Aorta (tissue), 5 donors: ENCODE measurements around the gene BAIAP3. TPM values are rescaled to one million over a fixed set of nuclear protein-coding genes. Genes with fewer than 3 reads are reported as not detected.
"Not testable (repeated sequence)": the region's sequence is repeated elsewhere in the genome, so short reads cannot be mapped to it uniquely, and the experiment has no call there.

Experiments
- ATAC-seq: fragments of 200-7000 bp; cut with Tn5 transposase; one replicate; pipeline ENCODE4 v1.9.1; 2022; ENCODE audit warnings: moderate library complexity; ENCODE audit not compliant: low FRiP score
- DNase-seq, 2 donors: peaks; one replicate each; pipeline ENCODE4 v3.0.0-alpha.2; 2020
- H3K27ac ChIP-seq, 2 donors: one replicate each; pipeline ENCODE4 v1.5.1; 2013; ENCODE audit warnings: low read length in 2 of 2, mild to moderate bottlenecking in 2 of 2, moderate library complexity in 2 of 2, control low read depth in 1 of 2, inconsistent platforms in 1 of 2, low read depth in 1 of 2
- H3K27me3 ChIP-seq, 2 donors: one replicate each; pipeline ENCODE4 v1.6.1; 2013; ENCODE audit warnings: control low read depth in 1 of 2, low read length in 1 of 2, mild to moderate bottlenecking in 1 of 2, moderate library complexity in 1 of 2; ENCODE audit not compliant: insufficient read depth in 2 of 2, control insufficient read depth in 1 of 2
- H3K36me3 ChIP-seq, 2 donors: one replicate each; pipeline ENCODE4 v1.6.1; 2013; ENCODE audit warnings: control low read depth in 1 of 2, low read length in 1 of 2, mild to moderate bottlenecking in 1 of 2; ENCODE audit not compliant: insufficient read depth in 2 of 2, control insufficient read depth in 1 of 2
- H3K4me1 ChIP-seq, 2 donors: one replicate each; pipeline ENCODE4 v1.6.1; 2013; ENCODE audit warnings: low read length in 2 of 2, control low read depth in 1 of 2, mild to moderate bottlenecking in 1 of 2, moderate library complexity in 1 of 2; ENCODE audit not compliant: insufficient read depth in 2 of 2, control insufficient read depth in 1 of 2
- H3K4me3 ChIP-seq, 2 donors: one replicate each; pipeline ENCODE4 v1.5.1; 2013; ENCODE audit warnings: low read length in 2 of 2, control low read depth in 1 of 2, mild to moderate bottlenecking in 1 of 2
- H3K9me3 ChIP-seq: one replicate; pipeline ENCODE4 v1.6.1; 2013; ENCODE audit warnings: mild to moderate bottlenecking, low read length; ENCODE audit not compliant: control insufficient read depth
- WGBS, 2 donors: extraction: QIAGEN DNeasy Blood & Tissue Kit; methylation state at CpG; one replicate each; pipeline ENCODE4 v1.1.7; 2013; 5-methylcytosine and 5-hydroxymethylcytosine counted together
- intact Hi-C, 2 donors: fragments of 100-400 bp; cut with DNase I; formaldehyde crosslinking; loops; one replicate each; pipeline versions ENCODE4 v1.14.2 to v1.15.0; 2022
- polyA plus RNA-seq, 2 donors: library from polyadenylated mRNA; stranded (reverse); fragments of 200-250 nt; gene quantifications; one replicate each; pipeline ENCODE4 v1.2.3, GENCODE V29; 2013
- total RNA-seq, 2 donors: library from RNA; stranded (reverse); fragmentation: NEBNext Ultra II Directional; extraction: Animal tissue kit (Norgen Biotek cat#: 25700); gene quantifications; one replicate each; pipeline ENCODE4 v1.2.1, GENCODE V29; 2021
- donor health status: healthy with polysubstance abuse.
- donor health status: Bipolar disorder and iron deficiency.
- donor health status: DM: no; HTN: no; CAD: no.
- donor health status: DM: no; HTN: no; CAD: no.
- donor health status: DM: yes; HTN: yes; CAD: no.

Gene BAIAP3
- total and polyA plus RNA-seq, 4 donors = 1.1 to 3.1 (median 1.9) TPM

- DNase-seq (no peak), ATAC-seq (no peak)
- Histone ChIP-seq H3K4me1 (no peaks in the 10 kb centered on the region), H3K9me3 (no peaks in the 10 kb centered on the region), H3K4me3 (no peak overlapping the region), H3K36me3 (no peaks in the 10 kb centered on the region), H3K27me3 (no peaks in the 10 kb centered on the region), H3K27ac (no peak overlapping the region)
- 0 to 4% methylated on average over 17 of the region's 17 CpGs for WGBS, 2 donors
- intact Hi-C loops = no loop called here
Observed at GRCh38 chr16:1289477-1289866, 44.0 kb upstream of the BAIAP3 start.

GRCh38 chr16:1290063-1290501 lies 43.4 kb upstream of the BAIAP3 start:
- intact Hi-C loops = no loop called here
- no peaks in the 10 kb centered on the region for H3K27me3 ChIP-seq
- no peaks in the 10 kb centered on the region for H3K36me3 ChIP-seq
- ATAC-seq (no peak), DNase-seq (no peak)
- H3K4me3 ChIP-seq = no peak overlapping the region
- WGBS, 2 donors = 6 to 10% methylated on average over 19 to 22 of the region's 22 CpGs
- no peak overlapping the region for H3K27ac ChIP-seq
- H3K9me3 ChIP-seq = no peaks in the 10 kb centered on the region
- H3K4me1 ChIP-seq = no peaks in the 10 kb centered on the region

GRCh38 chr16:1290860-1291575 lies 42.4 kb upstream of the BAIAP3 start:
- 51 to 54% methylated on average over 29 of the region's 29 CpGs for WGBS, 2 donors
- DNase-seq (no peak), ATAC-seq (no peak)
- no peaks in the 10 kb centered on the region for H3K27me3 ChIP-seq
- H3K4me3 ChIP-seq = no peak overlapping the region
- no peaks in the 10 kb centered on the region for H3K36me3 ChIP-seq
- intact Hi-C loops = no loop called here
- no peak overlapping the region for H3K27ac ChIP-seq
- H3K4me1 ChIP-seq = no peaks in the 10 kb centered on the region
- no peaks in the 10 kb centered on the region for H3K9me3 ChIP-seq

- H3K4me3 ChIP-seq = no peak overlapping the region
- no peaks in the 10 kb centered on the region for H3K27me3 ChIP-seq
- no peak overlapping the region for H3K27ac ChIP-seq
- DNase-seq (no peak), ATAC-seq (no peak)
- no peaks in the 10 kb centered on the region for H3K4me1 ChIP-seq
- 37 to 42% methylated on average over 17 of the region's 17 CpGs for WGBS, 2 donors
- no peaks in the 10 kb centered on the region for H3K9me3 ChIP-seq
- H3K36me3 ChIP-seq = no peaks in the 10 kb centered on the region
- intact Hi-C loops = no loop called here
Observed at GRCh38 chr16:1291576-1291974, 41.9 kb upstream of the BAIAP3 start.

GRCh38 chr16:1292208-1292607 lies 41.2 kb upstream of the BAIAP3 start:
- H3K4me3 ChIP-seq, H3K9me3 ChIP-seq, DNase-seq, ATAC-seq, H3K27ac ChIP-seq, H3K36me3 ChIP-seq, intact Hi-C loops, H3K27me3 ChIP-seq, H3K4me1 ChIP-seq: not testable (repeated sequence)
- 74 to 87% methylated on average over 5 to 6 of the region's 6 CpGs for WGBS, 2 donors

GRCh38 chr16:1292808-1293207 lies 40.6 kb upstream of the BAIAP3 start:
- WGBS, 2 donors = 74 to 80% methylated on average over 8 of the region's 8 CpGs
- ATAC-seq, DNase-seq, H3K36me3 ChIP-seq, H3K9me3 ChIP-seq, H3K27me3 ChIP-seq, H3K4me3 ChIP-seq, H3K27ac ChIP-seq, intact Hi-C loops, H3K4me1 ChIP-seq: not testable (repeated sequence)

- intact Hi-C loops = no loop called here
- Histone ChIP-seq H3K27ac (no peak overlapping the region), H3K9me3 (no peaks in the 10 kb centered on the region), H3K4me1 (no peaks in the 10 kb centered on the region), H3K4me3 (no peak overlapping the region), H3K27me3 (no peaks in the 10 kb centered on the region), H3K36me3 (no peaks in the 10 kb centered on the region)
- DNase-seq (no peak), ATAC-seq (no peak)
- WGBS, 2 donors = 72% methylated on average over 11 of the region's 11 CpGs
Observed at GRCh38 chr16:1293921-1294656, 39.4 kb upstream of the BAIAP3 start.

- no peak overlapping the region for H3K27ac ChIP-seq
- intact Hi-C loops = no loop called here
- 58 to 61% methylated on average over 5 of the region's 5 CpGs for WGBS, 2 donors
- no peak overlapping the region for H3K4me3 ChIP-seq
- DNase-seq (no peak), ATAC-seq (no peak)
- no peaks in the 10 kb centered on the region for H3K27me3 ChIP-seq
- no peaks in the 10 kb centered on the region for H3K4me1 ChIP-seq
- no peaks in the 10 kb centered on the region for H3K36me3 ChIP-seq
- H3K9me3 ChIP-seq = no peaks in the 10 kb centered on the region
Observed at GRCh38 chr16:1295465-1295864, 38.0 kb upstream of the BAIAP3 start.

- H3K4me1 ChIP-seq, intact Hi-C loops, H3K4me3 ChIP-seq, DNase-seq, H3K9me3 ChIP-seq, H3K36me3 ChIP-seq, H3K27ac ChIP-seq, H3K27me3 ChIP-seq, ATAC-seq: not testable (repeated sequence)
- WGBS, 2 donors = 80 to 85% methylated on average over 8 of the region's 8 CpGs
Observed at GRCh38 chr16:1296688-1297017, 36.8 kb upstream of the BAIAP3 start.
